MM.1S (cell line): ENCODE measurements around the gene LMTK2.

Experiments
- CTCF ChIP-seq: fragments of 300-600 bp; sonication (generic); IDR thresholded peaks from 2 replicates; pipeline ENCODE4 v1.5.1; 2016; ENCODE audit warnings: antibody characterized with exemption, low read length, mixed read lengths
- EZH2 ChIP-seq: fragments of 300-600 bp; sonication (generic); optimal IDR thresholded peaks from 2 replicates; pipeline ENCODE3; 2017; ENCODE audit warnings: low read depth, mild to moderate bottlenecking, antibody characterized with exemption, low read length, mixed read lengths
- EZH2phosphoT487 ChIP-seq: fragments of 300-600 bp; sonication (generic); IDR thresholded peaks from 2 replicates; pipeline ENCODE4 v1.6.1; 2018; ENCODE audit warnings: antibody characterized with exemption, low read length

- TF ChIP-seq CTCF (no peak), EZH2phosphoT487 (no peak), EZH2 (no peak)
Observed at GRCh38 chr7:98168904-98169621, 62.4 kb downstream of the LMTK2 start.
